DMS53 treated with DMSO at 0.1 percent for 48 hours (cell line): ENCODE data around the gene ZFYVE28.
"Not testable (repeated sequence)": the region's sequence is repeated elsewhere in the genome, so short reads cannot be mapped to it uniquely, and the experiment has no call there.

ENCODE experiments used
- DNase-seq: peaks from one replicate; lab custom pipeline; 2025; ENCODE audit not compliant: unreplicated experiment; lab: John Stamatoyannopoulos, UW

Gene ZFYVE28

DNA sequence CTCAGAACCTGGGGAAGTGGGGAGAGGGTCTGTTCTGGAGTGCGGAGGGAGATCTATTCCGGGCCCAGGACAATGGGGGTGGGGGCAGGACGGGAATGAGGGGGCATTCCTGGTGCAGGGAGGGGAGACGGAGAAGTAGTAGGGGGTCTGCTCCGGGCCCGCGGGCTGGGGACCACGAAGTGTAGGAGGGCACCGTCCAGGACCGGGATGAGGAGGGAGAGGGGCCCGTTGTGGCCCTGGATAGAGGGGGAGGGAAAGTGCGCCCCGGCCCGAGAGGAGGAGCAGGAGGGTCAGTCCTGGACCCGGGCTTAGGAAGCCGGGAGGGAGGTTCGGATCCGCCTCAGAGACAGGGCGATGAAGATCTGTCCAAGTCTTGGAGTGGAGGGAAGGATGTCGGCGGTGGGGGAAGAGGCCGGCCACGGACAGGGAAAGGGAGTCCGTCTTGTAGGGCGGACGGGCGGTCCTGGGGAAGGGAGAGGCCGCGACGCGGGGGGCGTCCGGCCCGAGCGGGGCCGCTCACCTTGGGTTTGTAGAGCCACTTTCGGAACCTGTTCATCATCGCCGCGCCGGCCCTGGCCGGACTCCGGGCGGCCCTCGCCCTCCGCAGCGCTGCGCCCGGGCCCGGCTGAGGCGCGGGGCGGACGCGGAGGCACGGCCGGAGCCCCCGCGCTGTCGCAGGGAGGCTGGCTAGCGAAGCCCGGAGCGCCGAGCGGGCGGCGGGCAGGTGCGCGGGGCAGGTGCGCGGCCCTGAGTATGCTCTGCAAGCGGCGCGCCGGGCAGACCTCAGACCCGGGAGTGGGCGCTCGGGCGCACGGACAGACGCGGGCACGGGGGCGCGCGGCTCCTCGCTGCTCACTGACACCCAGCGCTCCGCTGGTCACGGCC, at the start of gene ZFYVE28:
TSS of gene ZFYVE28 (minus strand) at position 881 of the 885 bp plus-strand sequence. CDS start at position 559, 322 bp downstream.
- peak; percentile 85 for DNase-seq

DNA sequence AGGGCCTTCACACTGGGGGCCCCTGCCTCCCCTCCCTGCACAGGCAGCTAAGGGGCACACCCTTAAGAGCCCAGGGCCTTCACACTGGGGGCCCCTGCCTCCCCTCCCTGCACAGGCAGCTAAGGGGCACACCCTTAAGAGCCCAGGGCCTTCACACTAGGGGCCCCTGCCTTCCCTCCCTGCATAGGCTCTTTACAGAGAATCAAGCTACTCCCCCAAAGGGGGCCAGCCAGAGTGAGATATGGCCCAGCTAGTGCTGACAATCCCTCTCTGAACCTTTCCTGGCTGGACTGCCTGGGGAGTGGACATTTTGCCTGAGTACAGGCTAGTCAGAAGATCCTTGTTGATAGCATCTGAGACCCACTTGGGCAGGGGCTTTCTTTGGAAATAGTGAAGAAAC, 47.1 kb upstream of the ZFYVE28 start:
- DNase-seq, result not testable (repeated sequence)

- DNase-seq, result no peak
These were observed 46.6 kb upstream of the ZFYVE28 start for GRCh38 chr4:2465032-2465431.

- DNase-seq, result no peak
These were observed 44.7 kb upstream of the ZFYVE28 start for GRCh38 chr4:2462992-2463762.

DNA sequence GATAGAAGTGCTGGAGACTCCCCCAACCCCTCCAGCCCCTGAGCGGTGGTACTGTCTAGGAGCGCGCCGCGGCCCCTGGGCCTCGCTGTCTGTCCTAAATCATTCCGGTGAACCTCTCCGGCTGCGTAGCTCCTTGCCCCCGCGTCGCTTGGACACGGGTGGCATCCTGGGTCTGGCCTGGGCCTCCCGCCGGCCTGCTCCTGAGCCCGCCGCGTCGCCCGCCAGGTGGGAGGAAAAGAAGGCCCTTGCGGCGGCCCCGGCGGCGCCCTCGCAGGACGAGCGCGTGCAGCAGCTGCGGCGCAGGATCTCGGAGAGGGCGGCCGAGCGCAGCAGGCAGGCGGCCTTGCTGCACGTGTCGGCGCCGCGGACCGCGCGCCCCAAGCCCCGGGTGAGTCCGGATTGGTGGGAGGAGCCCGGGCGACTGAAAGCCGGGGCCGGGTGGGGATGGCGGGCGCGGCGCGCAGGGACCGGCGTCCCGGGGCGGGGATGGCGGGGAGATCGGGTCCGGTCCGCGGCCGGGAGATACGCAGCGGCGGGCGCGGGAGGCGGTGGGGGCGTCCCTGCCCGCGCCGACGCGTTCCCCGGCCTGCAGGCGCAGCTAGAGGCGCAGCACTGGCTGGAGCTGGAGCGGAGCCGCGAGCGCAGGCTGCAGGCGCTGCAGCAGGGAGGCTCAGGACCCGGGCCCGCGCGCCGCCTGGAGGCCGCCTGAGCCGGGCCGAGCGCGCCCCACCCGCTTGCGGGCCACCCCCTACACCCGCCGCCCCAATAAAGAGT, 44.0 kb upstream of the ZFYVE28 start:
- DNase-seq, result peak; percentile 60

- no peak for DNase-seq
These were observed 43.0 kb upstream of the ZFYVE28 start for GRCh38 chr4:2461246-2461960.

- no peak for DNase-seq
These were observed 41.3 kb upstream of the ZFYVE28 start for GRCh38 chr4:2459589-2460349.

DNA sequence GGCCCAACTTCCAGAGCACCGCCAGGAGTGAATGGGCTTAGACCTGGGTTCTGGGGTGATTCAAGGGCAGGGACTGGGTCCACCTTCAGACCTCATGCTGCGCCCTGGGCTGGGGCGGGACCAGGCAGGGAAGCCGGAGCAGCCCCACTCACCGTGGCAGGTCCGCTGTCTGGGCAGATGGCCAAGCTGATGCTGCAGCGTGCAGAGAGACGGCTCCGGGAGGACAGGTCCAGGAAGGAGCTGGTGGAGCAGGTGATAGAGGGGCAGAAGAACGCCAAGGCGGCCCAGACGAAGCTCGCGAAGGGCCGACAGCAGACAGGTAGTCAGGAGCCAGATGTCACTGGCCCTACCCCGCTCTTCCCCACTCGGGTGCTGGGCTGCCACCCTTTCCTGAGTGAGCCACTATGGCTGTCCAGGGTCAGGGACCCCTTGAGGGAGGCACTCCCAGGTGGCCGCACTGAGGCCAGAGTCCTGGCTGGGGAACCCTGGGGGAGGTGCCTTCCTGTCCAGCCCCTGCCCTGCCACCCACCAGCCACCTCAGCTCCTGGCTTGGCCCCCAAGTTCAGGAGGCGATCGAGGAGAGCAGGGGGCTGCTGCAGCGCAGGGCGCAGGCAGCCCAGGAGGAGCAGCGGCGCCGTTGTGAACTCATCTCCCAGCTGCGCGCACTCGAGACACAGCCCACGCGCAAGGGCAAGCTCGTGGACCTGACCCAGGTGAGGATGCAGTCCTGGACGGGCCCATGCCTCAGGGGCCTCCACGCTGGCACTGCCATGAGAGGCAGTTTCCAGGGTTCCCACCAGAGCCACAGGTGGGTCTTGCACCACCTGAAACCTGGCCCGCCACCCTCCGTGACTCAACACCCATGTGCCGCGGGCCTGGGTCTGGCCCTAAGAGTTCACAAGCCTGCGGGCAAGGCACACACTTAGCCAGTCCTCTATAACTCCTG, 40.4 kb upstream of the ZFYVE28 start:
- DNase-seq, result no peak

DNA sequence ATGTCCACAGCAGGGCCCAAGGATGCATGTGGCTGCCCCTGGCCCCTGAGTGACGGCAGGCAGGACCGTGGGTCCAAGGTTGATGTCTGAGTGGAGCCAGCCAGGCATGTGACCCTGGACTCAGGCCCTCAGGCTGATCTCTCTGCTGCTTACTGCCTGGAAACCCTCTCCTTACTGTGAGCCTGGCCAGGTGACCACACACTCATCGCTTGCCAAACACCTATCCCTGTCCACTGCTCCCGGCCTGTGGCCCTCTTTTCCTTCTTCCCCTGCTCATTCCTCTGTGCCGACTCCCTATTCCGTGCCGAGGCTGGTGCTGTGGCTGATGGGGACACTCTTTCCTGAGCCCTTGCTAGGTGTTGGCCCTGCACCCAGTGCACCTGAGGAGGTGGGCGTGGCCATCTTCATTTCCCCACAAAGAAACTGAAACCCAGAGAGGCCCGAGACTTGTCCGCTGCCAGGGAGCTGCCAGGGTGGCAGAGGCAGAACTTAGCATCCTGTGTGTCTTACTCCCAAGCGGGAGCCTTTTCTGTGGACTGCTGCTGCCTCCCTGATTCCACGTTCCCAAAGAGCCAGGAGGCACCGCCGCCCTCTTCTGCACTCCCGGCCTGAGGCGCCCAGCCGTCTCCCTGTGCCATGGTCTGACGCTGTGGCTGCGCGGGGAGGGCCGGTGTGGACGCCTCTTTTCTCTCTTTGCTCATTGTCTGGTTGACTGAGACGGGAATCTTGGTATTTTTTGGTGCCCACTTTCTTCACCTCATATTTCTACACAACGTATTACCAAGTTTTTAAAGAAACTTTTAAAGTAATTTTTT, 39.2 kb upstream of the ZFYVE28 start:
- no peak for DNase-seq

- DNase-seq, result no peak
These were observed 33.7 kb upstream of the ZFYVE28 start for GRCh38 chr4:2451821-2452785.

GRCh38 chr4:2451036-2451520, 32.6 kb upstream of the ZFYVE28 start:
- no peak for DNase-seq

- DNase-seq, result no peak
These were observed 32.1 kb upstream of the ZFYVE28 start for GRCh38 chr4:2450394-2451035.

DNA sequence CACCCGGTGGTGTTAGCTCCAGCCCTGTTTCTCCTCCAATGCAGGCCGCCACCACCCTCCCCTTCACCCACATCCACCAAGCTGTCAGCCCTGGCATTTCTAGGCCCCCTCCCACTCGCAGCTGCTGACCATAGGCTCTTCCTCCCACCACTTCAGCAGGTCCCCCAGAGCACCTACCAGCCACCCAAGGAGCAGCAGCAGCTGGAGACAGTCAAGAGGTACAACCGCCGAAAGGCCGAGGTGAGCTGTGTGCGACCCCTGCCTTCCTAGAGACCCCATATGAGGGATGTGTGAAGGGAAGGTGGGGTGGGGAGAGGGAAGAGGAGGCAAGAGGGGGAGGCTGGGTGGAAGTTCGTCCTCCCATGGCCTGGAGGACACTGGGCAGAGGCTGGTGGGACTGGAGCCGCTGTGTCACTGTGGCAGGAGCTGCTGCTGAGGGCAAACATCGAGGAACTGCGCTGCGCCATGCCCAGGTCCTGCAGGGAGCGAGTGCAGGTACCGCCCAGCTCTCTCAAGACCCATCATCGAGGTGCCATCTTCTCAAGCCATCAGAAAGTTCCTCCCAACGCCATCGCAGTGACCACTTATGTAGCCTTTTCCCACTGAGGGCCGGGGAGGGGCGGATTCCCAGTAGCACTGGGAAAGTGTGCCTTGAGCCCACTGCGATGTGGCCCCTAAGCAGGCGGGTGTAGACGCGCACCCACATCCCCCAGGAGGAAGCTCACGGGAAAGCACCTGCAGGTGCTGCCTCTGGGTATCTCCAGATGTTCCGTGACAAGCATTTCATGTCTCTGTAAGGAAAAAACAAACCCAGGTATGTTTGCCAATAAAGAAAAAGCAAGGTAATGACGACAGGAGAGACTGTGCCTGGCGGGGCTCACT, 31.3 kb upstream of the ZFYVE28 start:
- no peak for DNase-seq

DNA sequence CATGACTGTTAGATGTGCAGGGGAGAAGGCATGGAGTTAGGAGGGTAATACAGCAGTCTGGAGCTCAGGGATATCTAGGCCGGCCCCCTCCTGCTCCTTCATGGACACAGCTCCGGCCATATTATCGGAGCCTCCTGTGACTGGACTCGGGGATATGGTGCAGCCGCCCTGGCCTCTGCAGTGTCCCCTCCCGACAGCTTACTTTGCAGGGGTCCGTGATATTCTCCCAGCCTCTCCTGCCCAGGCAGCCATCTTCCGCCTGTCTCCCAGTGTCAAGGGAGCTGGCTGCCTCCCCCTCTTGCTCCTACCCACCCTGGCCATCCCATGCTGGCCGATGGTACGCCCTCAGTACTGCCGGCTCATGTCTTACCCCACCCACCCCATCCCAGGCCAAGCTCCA, 30.6 kb upstream of the ZFYVE28 start:
- DNase-seq, result no peak

DNA sequence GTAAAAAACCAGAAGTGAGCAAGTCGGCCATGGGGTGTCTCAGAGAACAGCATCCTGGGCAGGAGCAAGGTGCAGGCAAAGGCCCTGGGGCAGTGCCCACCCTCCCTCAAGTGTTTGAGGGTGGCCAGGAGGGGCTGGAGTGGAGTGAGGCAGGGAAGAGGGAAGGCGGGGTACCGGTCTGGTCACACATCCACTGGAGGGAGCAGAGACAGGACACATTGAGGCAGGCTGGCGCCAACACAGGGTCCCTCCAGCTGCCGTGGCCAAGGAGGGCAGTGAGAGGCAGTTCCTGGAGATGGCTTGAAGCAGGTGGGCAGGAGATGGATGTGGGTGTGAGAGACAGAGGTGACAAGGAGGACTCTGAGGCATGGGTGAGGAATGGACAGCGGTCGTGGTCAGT, 30.1 kb upstream of the ZFYVE28 start:
- DNase-seq, result no peak
